Mononuclear cell (primary cell): Measurements from ENCODE around the gene ARMS2. TPM values are rescaled to one million over a fixed set of nuclear protein-coding genes. Genes with fewer than 3 reads are reported as not detected.

ENCODE experiments used
- H3K27me3 ChIP-seq: 2 replicates; pipeline ENCODE4 v1.6.0; 2011; ENCODE audit warnings: low read length, control low read depth; ENCODE audit not compliant: insufficient read depth
- H3K4me1 ChIP-seq: 2 replicates; pipeline ENCODE4 v1.5.1; 2011; ENCODE audit warnings: mild to moderate bottlenecking, low read length, control low read depth; ENCODE audit not compliant: insufficient read depth
- H3K4me3 ChIP-seq: 2 replicates; pipeline ENCODE4 v1.5.1; 2011; ENCODE audit warnings: mild to moderate bottlenecking, low read length, moderate library complexity
- H3K9me3 ChIP-seq: 2 replicates; pipeline ENCODE4 v1.5.1; 2011; ENCODE audit warnings: low read depth, mild to moderate bottlenecking, control low read depth, low read length
- total RNA-seq: library from RNA; depleted of rRNA; stranded (reverse); fragments of >200 nt; gene quantifications from one replicate; pipeline ENCODE4 v1.2.3, GENCODE V29; 2012

The ARMS2 gene
- total RNA-seq, 1 donor: not detected

DNA sequence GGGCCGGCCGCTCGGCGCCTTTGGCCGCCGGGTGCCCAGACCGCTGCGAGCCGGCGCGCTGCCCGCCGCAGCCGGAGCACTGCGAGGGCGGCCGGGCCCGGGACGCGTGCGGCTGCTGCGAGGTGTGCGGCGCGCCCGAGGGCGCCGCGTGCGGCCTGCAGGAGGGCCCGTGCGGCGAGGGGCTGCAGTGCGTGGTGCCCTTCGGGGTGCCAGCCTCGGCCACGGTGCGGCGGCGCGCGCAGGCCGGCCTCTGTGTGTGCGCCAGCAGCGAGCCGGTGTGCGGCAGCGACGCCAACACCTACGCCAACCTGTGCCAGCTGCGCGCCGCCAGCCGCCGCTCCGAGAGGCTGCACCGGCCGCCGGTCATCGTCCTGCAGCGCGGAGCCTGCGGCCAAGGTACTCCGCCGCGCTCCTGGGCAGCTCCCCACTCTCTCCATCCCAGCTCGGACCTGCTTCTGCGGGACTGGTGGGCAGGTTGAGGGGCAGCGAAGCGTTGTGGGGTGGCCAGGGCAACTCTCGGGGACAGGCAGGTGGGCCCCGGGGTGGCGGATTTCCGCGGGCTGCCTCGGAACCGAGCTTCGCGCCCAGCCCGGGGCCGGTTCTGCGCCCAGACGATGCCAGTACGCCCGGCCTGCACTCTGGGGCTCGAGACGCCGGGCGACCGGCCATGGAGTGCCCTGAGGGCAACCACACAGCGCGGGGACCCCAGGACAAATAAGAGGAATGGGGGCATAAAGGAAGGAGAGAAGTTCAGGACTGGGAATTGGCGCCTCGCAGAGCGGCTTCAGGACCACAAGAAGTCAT, 7.5 kb downstream of the ARMS2 start:
- Histone ChIP-seq H3K4me3 (peak overlapping the region; percentile 6), H3K9me3 (no peaks in the 10 kb centered on the region), H3K4me1 (peaks cover 30% of the 10 kb centered on the region), H3K27me3 (peaks cover 77% of the 10 kb centered on the region)

DNA sequence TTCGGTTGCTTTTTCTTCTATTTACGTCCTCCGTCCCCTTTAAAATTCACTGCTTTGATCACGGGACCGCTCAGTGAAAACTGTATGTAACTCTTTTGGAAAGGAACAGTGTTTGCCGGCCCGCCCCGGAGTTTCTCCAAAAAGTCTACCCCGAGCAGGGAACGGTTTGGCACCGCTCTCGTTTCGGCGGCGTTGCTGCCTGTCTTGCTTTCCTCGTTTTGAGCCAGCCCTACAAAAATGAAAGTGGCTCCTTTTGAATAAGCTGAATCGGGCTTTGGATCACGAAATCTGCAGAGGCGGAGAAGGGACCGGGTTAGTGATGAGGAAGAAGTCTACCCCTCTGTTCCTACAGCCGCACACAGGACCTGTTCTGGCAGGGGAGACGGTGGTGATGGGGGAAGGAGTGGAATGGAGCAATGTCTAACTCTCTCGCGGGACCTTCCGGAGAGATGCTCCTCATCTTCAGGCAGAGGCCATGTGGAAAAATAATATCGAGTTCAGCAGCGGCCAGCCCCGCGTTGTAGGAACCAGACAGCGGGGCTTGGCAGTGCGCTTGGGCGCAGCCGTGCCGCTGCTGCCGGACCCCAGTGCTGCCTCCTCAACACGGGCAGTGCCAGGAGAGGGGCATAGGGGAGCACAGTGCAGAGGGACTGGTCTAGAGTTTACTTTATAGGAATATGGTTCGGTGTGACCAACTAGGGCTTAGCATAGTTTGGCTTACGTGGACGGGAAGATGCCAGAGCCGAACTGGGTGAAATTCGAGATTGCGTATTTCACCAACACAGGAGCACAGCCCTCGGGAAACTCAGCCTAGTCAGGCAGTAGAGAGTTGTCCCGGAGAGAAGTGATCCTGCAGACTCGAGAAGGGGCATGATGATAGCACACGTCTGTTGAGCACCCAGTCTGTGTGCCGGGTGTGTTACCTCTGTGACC, 8.3 kb downstream of the ARMS2 start:
- Histone ChIP-seq H3K4me3 (peak overlapping the region; percentile 6), H3K4me1 (peaks cover 39% of the 10 kb centered on the region), H3K9me3 (no peaks in the 10 kb centered on the region), H3K27me3 (peaks cover 68% of the 10 kb centered on the region)

DNA sequence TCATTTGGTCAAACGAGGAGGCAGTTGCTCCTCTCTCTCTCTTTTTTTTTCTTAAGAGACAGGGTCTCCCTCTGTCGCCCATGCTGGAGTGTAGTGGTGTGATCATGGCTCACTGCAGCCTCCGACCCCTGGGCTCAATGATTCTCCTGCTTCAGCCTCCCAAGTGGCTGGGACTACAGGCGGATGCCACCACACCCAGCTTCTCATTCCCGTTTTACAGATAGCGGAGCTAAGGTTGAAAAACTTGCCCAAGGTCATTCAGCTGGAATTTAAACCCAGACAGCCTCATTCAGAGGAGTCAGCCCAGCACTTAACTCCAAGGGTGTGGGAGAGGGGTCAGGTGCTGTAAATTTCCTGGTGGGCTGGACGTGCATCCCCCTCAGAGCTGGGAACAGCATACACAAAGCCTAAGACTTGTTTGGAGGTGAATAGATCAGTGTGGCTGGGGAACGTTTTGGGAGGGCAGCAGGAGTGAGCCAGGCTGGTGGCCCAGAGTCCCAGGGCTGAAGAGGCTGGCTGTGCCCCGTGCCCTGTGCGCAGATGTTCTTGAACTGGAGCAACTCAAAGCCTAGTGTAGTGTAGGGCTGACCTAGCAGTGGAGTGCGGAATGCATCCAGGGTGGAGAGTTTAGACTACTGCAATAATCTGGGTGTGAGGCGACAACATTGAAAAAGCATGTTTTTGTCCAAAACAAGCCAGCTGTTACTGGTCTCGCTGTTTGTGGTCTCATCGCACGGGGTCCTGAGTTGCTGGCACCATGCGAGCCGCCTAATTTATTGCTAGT, 9.2 kb downstream of the ARMS2 start:
- no peaks in the 10 kb centered on the region for H3K9me3 ChIP-seq
- peaks cover 60% of the 10 kb centered on the region for H3K27me3 ChIP-seq
- H3K4me1 ChIP-seq: peaks cover 47% of the 10 kb centered on the region
- no peak overlapping the region for H3K4me3 ChIP-seq

DNA sequence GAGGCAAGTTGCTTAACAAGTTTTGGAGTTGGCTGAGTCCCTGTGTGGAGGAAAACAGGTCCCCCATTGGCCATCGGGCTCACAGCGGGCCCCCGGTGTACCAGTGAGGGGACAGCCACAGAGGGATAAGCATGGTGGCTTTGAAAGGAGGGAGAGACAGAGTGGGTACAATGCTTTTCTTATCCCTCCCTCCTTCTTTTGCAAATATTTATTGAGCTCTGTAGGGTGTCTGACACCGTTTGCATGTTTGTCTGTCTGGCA, 9.7 kb downstream of the ARMS2 start:
- Histone ChIP-seq H3K27me3 (peaks cover 55% of the 10 kb centered on the region), H3K9me3 (no peaks in the 10 kb centered on the region), H3K4me1 (peaks cover 53% of the 10 kb centered on the region), H3K4me3 (no peak overlapping the region)

DNA sequence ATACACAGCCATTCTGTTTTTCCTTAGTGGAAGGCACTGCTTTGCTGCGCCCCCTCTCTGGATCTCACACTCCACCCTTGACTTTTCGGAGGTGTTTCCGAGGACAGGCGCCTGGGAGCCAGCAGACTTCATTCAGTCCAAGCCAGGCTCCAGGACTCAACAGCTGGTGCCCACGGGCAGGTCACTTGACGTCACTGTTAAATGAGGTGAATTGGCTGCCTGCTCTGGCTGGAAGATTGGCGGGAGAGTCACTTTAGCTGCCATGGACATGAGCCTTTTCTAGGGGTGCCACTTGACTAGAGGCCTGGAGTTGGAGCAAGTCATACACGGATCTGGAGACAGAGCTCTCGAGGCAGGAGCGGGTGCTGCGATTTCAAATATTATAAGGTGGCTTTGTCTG, 10.1 kb downstream of the ARMS2 start:
- H3K4me1 ChIP-seq: peaks cover 57% of the 10 kb centered on the region

DNA sequence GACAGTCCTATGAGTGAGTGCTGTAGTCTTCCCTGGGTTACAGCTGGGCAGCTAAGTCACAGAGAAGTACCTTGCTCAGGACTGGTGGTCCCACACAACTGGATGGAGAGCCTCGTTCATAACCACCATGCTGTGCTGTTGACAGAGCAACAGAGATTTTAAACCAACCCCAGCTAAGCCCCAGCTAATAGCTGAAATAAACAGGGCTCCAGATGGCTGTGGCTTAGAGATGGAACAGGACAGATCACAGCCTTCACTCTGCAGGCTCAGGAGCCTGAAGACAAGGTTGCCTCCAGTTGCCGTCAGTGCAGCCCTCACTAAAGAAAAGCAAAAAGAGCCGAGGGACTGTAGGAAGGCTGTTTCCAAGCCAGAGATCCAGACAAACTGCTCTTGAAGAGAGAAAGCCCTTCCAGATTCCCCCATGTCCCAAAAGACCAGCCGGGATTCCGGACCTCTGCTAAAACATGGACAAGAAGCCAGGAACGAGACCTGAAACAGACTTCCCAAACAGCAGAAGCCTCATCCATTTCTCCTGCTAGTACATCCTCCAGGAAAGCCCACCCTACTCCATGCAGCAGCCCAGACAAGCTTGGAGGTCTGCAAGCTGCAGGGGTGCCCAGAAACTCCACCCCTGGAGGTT, 11.1 kb downstream of the ARMS2 start:
- Histone ChIP-seq H3K4me1 (peaks cover 56% of the 10 kb centered on the region), H3K9me3 (no peaks in the 10 kb centered on the region), H3K27me3 (peaks cover 41% of the 10 kb centered on the region), H3K4me3 (no peak overlapping the region)

More for the DNA sequence above, 10.1 kb downstream of the ARMS2 start:
- Histone ChIP-seq H3K4me3 (no peak overlapping the region), H3K27me3 (peaks cover 50% of the 10 kb centered on the region), H3K9me3 (no peaks in the 10 kb centered on the region)

DNA sequence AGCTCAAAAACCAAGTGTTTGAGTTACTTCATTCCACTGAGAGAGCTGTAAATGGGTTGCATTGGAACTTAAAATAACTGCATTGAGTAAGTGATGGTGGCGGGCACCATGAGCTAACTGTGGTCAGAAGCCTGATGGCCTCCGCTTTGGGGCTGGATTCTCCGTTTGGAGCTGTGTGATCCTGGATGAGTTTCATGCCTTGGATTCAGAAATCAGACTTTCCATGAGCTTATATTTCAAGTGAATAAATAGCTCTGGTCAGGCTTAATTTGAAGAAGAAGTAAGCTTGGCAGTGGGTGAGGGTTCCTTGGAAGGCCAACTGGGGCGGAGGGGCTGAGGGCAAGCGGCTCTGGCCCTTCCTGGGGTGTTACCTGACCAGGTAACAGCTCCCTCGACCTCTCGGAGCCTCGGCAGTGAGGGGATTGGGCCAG, 12.5 kb downstream of the ARMS2 start:
- Histone ChIP-seq H3K27me3 (peaks cover 41% of the 10 kb centered on the region), H3K4me1 (peaks cover 49% of the 10 kb centered on the region), H3K4me3 (no peak overlapping the region), H3K9me3 (no peaks in the 10 kb centered on the region)

DNA sequence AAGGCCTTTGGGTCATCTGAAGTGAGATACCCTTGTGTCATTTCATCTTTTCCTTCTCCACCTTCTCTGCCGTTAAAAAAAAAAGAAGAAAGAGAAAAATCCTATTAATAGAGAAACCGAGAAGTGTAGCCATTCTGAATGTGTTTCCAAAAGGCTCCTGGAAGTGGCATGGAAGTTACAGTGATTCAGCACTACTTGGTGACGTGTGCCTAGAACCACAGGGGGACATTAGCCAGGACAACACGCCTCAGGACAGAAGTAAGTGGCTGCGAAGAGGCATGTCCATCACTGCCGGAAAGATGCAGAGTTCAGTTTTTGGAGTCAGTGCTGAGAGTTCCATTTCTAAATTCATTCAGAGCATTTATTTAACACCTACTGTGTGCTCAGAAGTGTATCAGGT, 13.2 kb downstream of the ARMS2 start:
- Histone ChIP-seq H3K4me1 (peaks cover 45% of the 10 kb centered on the region), H3K9me3 (no peaks in the 10 kb centered on the region), H3K27me3 (peaks cover 38% of the 10 kb centered on the region), H3K4me3 (no peak overlapping the region)

DNA sequence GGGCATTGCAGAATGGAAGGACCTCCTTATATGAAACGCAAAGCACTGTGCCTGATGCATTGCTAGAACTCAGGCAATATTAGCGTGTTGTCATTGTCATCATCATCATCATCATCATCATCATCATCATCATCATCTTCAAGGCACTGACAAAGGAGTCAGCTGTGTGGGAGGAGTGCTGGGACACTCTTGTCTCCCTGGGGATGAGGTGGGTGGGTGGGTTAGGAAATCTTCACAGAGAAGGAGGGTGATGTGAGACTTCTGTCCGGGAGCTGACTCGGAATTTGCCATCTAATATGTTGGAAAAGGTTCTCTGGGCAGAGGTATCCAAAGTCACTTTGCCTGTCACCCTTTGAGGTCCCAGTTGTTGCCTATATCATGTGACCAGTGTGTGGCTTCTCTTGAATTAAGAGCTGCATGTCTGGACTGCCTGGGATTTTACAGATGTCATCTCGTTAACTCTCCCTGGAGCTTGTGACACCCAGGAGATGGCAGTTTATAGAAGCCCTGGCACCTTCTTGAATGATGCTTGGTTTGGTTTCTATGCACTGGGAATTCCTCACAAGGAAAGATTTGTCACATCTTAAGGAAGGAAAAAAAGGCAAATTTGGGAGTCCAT, 14.0 kb downstream of the ARMS2 start:
- peaks cover 31% of the 10 kb centered on the region for H3K27me3 ChIP-seq
- no peak overlapping the region for H3K4me3 ChIP-seq
- no peaks in the 10 kb centered on the region for H3K9me3 ChIP-seq
- H3K4me1 ChIP-seq: peaks cover 42% of the 10 kb centered on the region

DNA sequence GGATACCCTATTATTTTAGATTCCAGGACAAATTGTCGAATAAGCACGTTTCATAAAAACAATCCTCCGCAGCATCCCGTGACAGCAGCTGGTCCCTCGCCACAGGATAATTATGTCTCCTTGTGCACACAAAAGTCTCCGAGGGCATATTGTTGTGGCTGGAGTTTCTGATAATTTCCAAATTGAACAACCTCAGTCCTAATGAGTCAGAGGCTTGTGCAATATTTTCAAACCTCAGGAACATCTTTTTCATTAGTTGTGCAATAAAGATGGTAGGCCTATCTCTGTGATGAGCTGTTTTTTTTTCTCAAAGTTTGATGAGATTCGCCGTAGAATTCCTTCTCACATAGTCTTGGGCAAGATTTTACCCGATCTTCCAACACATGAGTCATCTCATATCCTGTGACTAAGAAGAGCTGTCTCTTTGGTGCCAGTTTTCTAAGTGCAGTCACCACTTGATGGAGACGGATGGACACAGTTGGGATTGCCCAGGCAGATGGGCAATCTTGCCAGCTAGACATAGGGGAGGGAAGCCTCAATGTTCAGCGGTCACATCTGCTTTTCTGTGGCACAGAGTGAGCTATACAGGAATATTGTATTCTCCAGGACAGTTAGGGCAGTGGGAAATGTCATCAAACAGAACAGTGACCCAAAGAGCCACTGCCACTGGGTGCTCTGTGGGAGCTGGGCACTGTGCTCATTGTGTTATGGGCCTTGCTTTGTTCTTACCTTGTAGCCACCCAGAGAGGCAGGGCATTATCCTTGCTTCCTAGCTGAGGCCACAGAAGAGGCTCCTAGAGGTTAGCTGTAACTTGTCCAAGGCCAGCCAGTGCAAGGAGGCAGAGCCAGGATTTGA, 14.7 kb downstream of the ARMS2 start:
- H3K27me3 ChIP-seq: peaks cover 27% of the 10 kb centered on the region
- no peak overlapping the region for H3K4me3 ChIP-seq
- H3K9me3 ChIP-seq: no peaks in the 10 kb centered on the region
- H3K4me1 ChIP-seq: peaks cover 45% of the 10 kb centered on the region

DNA sequence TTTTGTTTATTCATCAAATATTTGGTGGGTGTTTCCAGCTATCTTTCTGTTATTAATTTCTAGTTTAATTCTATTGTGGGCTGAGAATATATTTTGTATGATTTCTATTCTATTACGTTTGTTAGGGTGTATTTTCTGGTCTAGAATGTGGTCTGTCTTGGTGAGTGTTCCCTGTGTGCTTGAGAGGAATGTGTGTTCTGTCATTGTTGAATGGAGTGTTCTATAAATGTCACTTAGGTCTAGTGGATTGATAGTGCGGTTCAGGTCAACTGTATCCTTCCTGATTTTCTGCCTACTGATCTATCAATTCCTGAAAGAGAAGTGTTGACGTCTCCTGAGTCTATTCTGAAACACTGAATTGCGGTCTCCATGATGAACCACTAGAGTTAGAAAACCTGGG, 15.4 kb downstream of the ARMS2 start:
- Histone ChIP-seq H3K4me1 (peaks cover 48% of the 10 kb centered on the region), H3K27me3 (peaks cover 20% of the 10 kb centered on the region), H3K9me3 (no peaks in the 10 kb centered on the region), H3K4me3 (no peak overlapping the region)

DNA sequence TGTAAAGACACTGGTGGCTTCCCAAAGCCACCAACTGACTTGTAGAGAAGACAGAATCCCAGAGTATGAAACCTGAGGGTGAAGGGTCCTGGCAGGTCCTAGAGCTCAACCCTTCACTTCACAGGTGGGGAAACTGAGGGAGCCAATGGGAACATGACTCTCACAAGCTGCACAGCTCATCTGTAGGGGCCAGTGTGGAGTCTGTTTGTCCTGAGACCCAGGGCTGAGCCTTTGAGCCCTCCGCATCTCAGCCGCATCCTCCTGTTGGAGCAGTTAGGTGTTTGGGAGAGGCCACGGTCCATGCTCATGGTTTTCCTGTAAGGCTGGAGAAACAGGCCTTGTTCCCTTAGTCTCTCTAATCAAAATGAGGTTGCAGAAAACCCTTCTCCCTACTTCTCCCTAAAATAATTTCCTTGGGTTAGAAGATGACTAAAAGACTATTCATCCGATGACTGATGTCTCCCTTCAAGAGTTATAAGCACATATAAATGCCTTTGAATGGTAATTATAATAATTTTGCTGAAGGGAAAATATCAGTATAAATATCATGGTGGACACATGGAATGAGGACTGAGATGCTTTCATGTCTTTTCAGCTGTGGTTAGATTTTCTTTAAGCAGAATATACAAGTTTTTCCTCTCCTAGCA, 17.2 kb downstream of the ARMS2 start:
- H3K4me3 ChIP-seq: no peak overlapping the region
- H3K9me3 ChIP-seq: no peaks in the 10 kb centered on the region
- H3K27me3 ChIP-seq: peaks cover 12% of the 10 kb centered on the region
- peaks cover 44% of the 10 kb centered on the region for H3K4me1 ChIP-seq

DNA sequence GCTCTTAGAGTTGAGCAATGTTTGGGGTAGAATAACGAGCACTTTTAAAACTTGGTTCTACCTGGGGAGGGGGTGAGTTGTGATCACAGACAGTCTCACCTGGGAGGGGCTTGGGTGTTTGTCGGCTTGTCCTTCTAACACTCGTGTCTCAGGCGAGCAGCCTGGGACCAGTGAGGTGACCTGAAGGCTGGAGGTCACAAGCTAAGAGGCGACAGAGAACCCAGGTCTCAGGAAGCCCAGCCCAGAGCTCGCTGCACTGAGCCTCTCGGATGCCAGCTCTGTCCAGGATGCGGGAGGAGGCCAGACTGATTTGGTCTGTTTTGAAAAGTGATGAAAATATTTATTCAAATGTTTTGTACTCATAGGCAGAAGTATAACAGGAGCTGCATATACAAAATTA, 18.7 kb downstream of the ARMS2 start:
- Histone ChIP-seq H3K27me3 (peaks cover 12% of the 10 kb centered on the region), H3K4me3 (no peak overlapping the region), H3K4me1 (peaks cover 29% of the 10 kb centered on the region), H3K9me3 (no peaks in the 10 kb centered on the region)
